GM12875 (cell line): ENCODE measurements around the gene CAMK1D.

Experiments used
- H3K4me3 ChIP-seq: one replicate; pipeline ENCODE4 v1.5.1; 2011; ENCODE audit warnings: low read depth, low read length, control low read depth
- TF ChIP-seq, protein P1 (sequence below): IDR thresholded peaks from 2 replicates; pipeline ENCODE4 v1.5.1; 2011; ENCODE audit warnings: low read depth, mild to moderate bottlenecking, control low read depth, inconsistent platforms, low read length, moderate library complexity, borderline replicate concordance; ENCODE audit not compliant: insufficient read depth

CAMK1D gene

DNA sequence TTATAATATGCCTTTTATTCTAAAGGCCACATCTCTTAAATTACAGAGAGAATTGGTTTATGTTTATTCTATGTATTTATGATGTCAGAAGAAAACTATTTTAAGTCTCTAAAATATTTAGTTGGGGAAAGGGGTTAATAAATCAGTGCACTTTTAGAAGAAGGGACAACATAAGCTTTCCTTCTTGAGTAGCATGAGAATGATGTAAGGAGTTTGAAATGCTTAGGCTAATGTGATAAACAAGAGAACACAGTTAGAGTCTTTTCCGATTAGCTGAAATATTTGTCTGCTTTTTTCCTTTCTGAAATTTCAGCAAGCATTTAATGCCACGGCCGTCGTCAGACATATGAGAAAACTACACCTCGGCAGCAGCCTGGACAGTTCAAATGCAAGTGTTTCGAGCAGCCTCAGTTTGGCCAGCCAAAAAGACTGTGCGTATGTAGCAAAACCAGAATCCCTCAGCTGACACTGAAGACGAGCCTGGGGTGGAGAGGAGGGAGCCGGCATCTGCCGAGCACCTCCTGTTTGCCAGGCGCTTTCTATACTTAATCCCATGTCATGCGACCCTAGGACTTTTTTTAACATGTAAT, 476.0 kb downstream of the CAMK1D start:
- TF ChIP-seq, protein P1, sequence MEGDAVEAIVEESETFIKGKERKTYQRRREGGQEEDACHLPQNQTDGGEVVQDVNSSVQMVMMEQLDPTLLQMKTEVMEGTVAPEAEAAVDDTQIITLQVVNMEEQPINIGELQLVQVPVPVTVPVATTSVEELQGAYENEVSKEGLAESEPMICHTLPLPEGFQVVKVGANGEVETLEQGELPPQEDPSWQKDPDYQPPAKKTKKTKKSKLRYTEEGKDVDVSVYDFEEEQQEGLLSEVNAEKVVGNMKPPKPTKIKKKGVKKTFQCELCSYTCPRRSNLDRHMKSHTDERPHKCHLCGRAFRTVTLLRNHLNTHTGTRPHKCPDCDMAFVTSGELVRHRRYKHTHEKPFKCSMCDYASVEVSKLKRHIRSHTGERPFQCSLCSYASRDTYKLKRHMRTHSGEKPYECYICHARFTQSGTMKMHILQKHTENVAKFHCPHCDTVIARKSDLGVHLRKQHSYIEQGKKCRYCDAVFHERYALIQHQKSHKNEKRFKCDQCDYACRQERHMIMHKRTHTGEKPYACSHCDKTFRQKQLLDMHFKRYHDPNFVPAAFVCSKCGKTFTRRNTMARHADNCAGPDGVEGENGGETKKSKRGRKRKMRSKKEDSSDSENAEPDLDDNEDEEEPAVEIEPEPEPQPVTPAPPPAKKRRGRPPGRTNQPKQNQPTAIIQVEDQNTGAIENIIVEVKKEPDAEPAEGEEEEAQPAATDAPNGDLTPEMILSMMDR: no peak
- H3K4me3 ChIP-seq: no peak overlapping the region

DNA sequence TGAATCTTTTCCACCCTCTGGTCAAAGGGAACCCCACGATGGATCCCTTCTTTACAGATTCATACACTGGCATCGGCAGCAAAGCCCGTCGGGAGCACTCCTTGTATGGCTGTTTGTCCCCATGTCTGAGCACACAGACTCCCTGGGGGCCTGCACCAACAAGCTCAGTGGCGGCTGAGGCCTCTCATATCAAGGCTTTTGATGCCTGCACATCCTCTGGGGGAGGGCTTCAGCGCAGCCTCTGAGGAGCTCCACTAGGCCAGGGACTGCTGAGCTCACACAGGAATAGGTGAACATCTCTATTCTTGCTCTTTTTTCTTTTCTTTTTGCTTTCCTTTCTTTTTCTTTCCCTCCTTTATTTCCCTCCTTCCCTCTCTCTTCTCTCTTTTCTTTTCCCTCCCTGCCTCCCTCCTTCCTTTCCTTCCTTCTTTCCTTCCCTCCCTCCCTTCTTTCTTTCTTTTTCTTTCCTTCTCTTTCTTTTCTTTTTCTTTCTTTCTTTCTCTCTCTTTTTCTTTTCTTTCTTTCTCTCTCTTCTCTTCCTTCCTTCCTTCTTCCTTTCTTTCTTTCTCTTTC, 477.5 kb downstream of the CAMK1D start:
- no peak overlapping the region for H3K4me3 ChIP-seq
- TF ChIP-seq, protein P1: no peak

GRCh38 chr10:12828736-12829135, 479.4 kb downstream of the CAMK1D start:
- TF ChIP-seq, protein P1: no peak
- no peak overlapping the region for H3K4me3 ChIP-seq

- TF ChIP-seq, protein P1: no peak
- no peak overlapping the region for H3K4me3 ChIP-seq
These were observed 480.6 kb downstream of the CAMK1D start for GRCh38 chr10:12829831-12830390.

DNA sequence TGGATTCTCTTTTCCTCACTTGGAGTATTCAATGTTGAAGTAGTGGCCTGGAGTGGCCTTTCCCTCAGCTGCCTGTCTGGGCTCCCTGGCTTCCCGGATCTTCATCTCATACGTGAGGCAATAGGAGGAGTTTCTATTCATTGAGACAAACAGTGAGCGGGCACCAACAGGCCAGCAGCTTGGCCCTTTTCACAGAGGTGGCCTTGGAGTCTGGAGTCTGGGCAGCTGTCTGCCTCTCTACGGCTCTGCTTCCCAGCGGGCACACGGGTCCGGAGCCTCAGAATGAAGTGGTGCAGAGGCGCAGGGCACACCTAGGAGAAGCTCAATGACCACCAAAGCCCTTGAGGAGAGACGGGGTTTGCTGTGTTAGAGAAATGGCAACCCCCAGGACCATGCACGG, 482.7 kb downstream of the CAMK1D start:
- no peak overlapping the region for H3K4me3 ChIP-seq
- TF ChIP-seq, protein P1: no peak

DNA sequence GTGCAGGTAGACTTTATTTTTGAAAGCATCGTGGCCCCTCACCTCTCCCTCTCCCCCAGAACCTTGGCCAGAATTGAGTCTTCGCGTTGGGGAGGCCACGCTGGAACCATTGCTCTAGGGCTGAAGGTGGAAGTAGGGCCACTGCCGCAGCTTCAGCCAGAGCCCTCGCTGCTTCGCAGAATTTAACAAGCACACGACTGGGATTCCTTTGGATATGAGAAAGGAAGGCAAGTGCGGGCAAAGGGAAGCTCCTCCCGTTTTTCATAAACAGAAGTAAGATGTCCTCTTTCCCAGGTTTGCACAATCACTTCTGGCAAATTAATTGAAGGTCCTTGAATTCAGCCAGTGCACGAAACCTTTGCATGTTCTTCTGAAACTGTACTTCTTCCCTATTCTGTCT, 484.1 kb downstream of the CAMK1D start:
- H3K4me3 ChIP-seq: no peak overlapping the region
- TF ChIP-seq, protein P1: no peak

DNA sequence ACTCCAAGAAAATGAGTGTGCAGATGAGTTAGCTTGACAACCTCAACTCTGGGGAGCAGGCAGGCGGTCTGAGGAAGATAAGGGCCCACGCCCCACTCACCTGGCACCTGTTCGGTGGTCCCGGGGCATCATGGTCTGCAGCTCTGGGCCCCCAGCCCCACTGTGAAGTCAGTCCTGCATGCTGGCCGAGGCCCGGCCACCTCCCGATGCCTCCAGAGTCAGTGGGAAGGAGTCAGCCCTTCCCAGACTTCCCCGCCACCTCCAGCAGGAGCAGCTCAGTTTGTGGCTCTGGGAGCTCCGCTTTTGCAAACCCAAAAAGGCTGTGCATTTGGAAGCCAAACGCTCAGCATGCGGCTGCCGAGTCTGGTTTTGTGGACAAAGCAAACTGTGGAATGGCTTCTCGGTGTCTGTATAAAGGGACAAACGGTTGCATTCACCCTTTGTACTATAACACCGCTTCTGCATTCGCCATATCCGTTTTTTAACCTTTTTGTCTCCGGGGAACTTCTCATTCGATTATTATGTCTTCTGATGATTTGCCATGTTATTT, 484.8 kb downstream of the CAMK1D start:
- TF ChIP-seq, protein P1: no peak
- H3K4me3 ChIP-seq: no peak overlapping the region
